Neutrophil (primary cell): ENCODE measurements around the gene CIT.
A peak's percentile ranks its signal among the peaks of the same experiment; 100 is the strongest.
"Not testable (repeated sequence)": the region's sequence is repeated elsewhere in the genome, so short reads cannot be mapped to it uniquely, and the experiment has no call there.

Source experiments
- H3K27ac ChIP-seq: fragments of 200-600 bp; sonication (generic); 2 replicates; pipeline ENCODE4 v1.5.1; 2016; ENCODE audit warnings: mild to moderate bottlenecking, moderate library complexity
- H3K27me3 ChIP-seq: fragments of 200-600 bp; sonication (generic); 2 replicates; pipeline ENCODE4 v1.6.0; 2016; ENCODE audit warnings: mild to moderate bottlenecking
- H3K36me3 ChIP-seq: fragments of 200-600 bp; sonication (generic); 2 replicates; pipeline ENCODE4 v1.5.1; 2017
- H3K4me1 ChIP-seq, 2 experiments: fragments of 200-600 bp in 1 of 2; sonication (generic) in 1 of 2; 1 replicate in 1 of 2; 2 replicates in 1 of 2; pipeline versions ENCODE4 v1.5.1 to v1.6.1; 2013 to 2016; ENCODE audit warnings: low read depth in 1 of 2, low read length in 1 of 2, mild to moderate bottlenecking in 1 of 2, moderate library complexity in 1 of 2; ENCODE audit not compliant: control insufficient read depth in 1 of 2, insufficient read depth in 1 of 2
- H3K4me3 ChIP-seq, 2 experiments: fragments of 200-600 bp in 1 of 2; sonication (generic) in 1 of 2; 1 replicate in 1 of 2; 2 replicates in 1 of 2; pipeline ENCODE4 v1.5.1; 2013 to 2016; ENCODE audit warnings: low read depth in 1 of 2, low read length in 1 of 2, mild to moderate bottlenecking in 1 of 2, moderate library complexity in 1 of 2
- H3K9me3 ChIP-seq: fragments of 200-600 bp; sonication (generic); 2 replicates; pipeline ENCODE4 v1.5.1; 2016
- CTCF ChIP-seq: fragments of 200-600 bp; sonication (generic); IDR thresholded peaks from 2 replicates; pipeline ENCODE4 v1.5.1; 2016; ENCODE audit warnings: antibody characterized with exemption

The CIT gene

GRCh38 chr12:119901670-119902069 is 24.6 kb upstream of the CIT start:
- no peak for TF ChIP-seq CTCF
- no peak overlapping the region for H3K4me3 ChIP-seq
- no peaks in the 10 kb centered on the region for H3K9me3 ChIP-seq
- no peaks in the 10 kb centered on the region for H3K4me1 ChIP-seq
- no peak overlapping the region for H3K27ac ChIP-seq
- H3K36me3 ChIP-seq, result no peaks in the 10 kb centered on the region
- H3K27me3 ChIP-seq, result peaks cover 6% of the 10 kb centered on the region

- H3K9me3 ChIP-seq, result no peaks in the 10 kb centered on the region
- H3K36me3 ChIP-seq, result no peaks in the 10 kb centered on the region
- H3K4me1 ChIP-seq, result no peaks in the 10 kb centered on the region
- H3K4me3 ChIP-seq, result no peak overlapping the region
- peaks cover 20% of the 10 kb centered on the region for H3K27me3 ChIP-seq
- no peak overlapping the region for H3K27ac ChIP-seq
- no peak for TF ChIP-seq CTCF
These were observed 17.8 kb upstream of the CIT start for GRCh38 chr12:119894916-119895315.

- not testable (repeated sequence) for H3K36me3 ChIP-seq, H3K9me3 ChIP-seq, H3K27ac ChIP-seq, H3K4me1 ChIP-seq, H3K4me3 ChIP-seq
- H3K27me3 ChIP-seq, result peaks cover 22% of the 10 kb centered on the region
These were observed 15.5 kb upstream of the CIT start for GRCh38 chr12:119892611-119893010.

GRCh38 chr12:119885549-119885948 is 8.4 kb upstream of the CIT start:
- Histone ChIP-seq H3K36me3 (no peaks in the 10 kb centered on the region), H3K4me3 (no peak overlapping the region), H3K27me3 (peaks cover 41% of the 10 kb centered on the region), H3K27ac (no peak overlapping the region), H3K9me3 (no peaks in the 10 kb centered on the region), H3K4me1 (no peaks in the 10 kb centered on the region)
- no peak for TF ChIP-seq CTCF

- H3K4me1 ChIP-seq, H3K4me3 ChIP-seq, H3K9me3 ChIP-seq, H3K36me3 ChIP-seq, H3K27ac ChIP-seq: not testable (repeated sequence)
- H3K27me3 ChIP-seq, result peaks cover 52% of the 10 kb centered on the region
These were observed 6.7 kb upstream of the CIT start for GRCh38 chr12:119883791-119884190.

- Histone ChIP-seq H3K9me3 (no peaks in the 10 kb centered on the region), H3K36me3 (no peaks in the 10 kb centered on the region), H3K27ac (no peak overlapping the region), H3K4me1 (no peaks in the 10 kb centered on the region), H3K4me3 (no peak overlapping the region), H3K27me3 (peaks cover 52% of the 10 kb centered on the region)
- no peak for TF ChIP-seq CTCF
These were observed 6.1 kb upstream of the CIT start for GRCh38 chr12:119883237-119883636.

GRCh38 chr12:119877639-119877948 is 474 bp upstream of the CIT start:
- Histone ChIP-seq H3K4me1 (peaks cover 13 to 16% of the 10 kb centered on the region in 2 experiments), H3K9me3 (no peaks in the 10 kb centered on the region), H3K27me3 (peaks cover 31% of the 10 kb centered on the region), H3K4me3 (peak overlapping the region; percentile 72 to 75), H3K27ac (no peak overlapping the region), H3K36me3 (peaks cover 14% of the 10 kb centered on the region)
- no peak for TF ChIP-seq CTCF
